ENCODE data around the gene RIMS3. TPM values are rescaled to one million over a fixed set of nuclear protein-coding genes. Genes with fewer than 3 reads are reported as not detected.

The RIMS3 gene
- polyA plus RNA-seq, 1 donor from 2014 or later, result 31.6 TPM

DNA sequence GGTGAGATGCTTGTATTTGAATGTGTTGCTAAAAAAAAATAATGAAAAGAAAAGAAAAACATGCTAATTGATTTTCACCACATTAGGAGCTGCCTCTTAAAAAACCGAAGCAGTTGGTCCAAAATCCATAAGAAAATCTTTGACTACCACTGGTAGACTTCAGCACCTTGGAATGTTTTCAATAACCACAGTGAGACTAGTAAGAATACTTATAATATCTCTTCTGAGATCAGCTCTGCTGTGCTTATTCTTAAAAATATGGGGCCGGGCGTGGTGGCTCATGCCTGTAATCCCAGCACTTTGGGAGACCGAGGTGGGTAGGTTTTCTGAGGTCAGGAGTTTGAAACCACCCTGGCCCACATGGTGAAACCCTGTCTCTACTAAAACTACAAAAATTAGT, 41.1 kb upstream of the RIMS3 start:
- Histone ChIP-seq H3K9me2 (ENCODE audit: insufficient read depth, low read length) (no peaks in the 10 kb centered on the region), H3K9ac (ENCODE audit: low read length) (no peak overlapping the region), H3K4me3 (ENCODE audit: low read length) (no peak overlapping the region), H3K27ac (ENCODE audit: low read length) (no peak overlapping the region), H3K79me2 (replicated peaks; ENCODE audit: insufficient read depth, low read length) (peaks cover 56% of the 10 kb centered on the region), H3K36me3 (ENCODE audit: insufficient read depth, low read length) (no peaks in the 10 kb centered on the region), H3F3A (ENCODE audit: insufficient read depth, low read length, poor library complexity, severe bottlenecking) (no peaks in the 10 kb centered on the region), H3K9me3 (ENCODE audit: low read length) (no peaks in the 10 kb centered on the region), H3K27me3 (ENCODE audit: insufficient read depth, low read depth, low read length) (no peaks in the 10 kb centered on the region), H2AFZ (ENCODE audit: low read depth, low read length) (no peak overlapping the region), H4K20me1 (ENCODE audit: insufficient read depth) (no peaks in the 10 kb centered on the region), H3K4me2 (ENCODE audit: low read length) (no peak overlapping the region)
- TF ChIP-seq POLR2AphosphoS5 (IDR thresholded peaks at IDR 0.05) (no peak), EP300 (conservative IDR thresholded peaks at IDR 0.05; ENCODE audit: poor library complexity, severe bottlenecking) (no peak), EZH2 (IDR thresholded peaks at IDR 0.05; ENCODE audit: borderline replicate concordance, insufficient read depth, low read length, poor library complexity, severe bottlenecking) (no peak), RAD21 (conservative IDR thresholded peaks at IDR 0.05) (no peak), MXI1 (conservative IDR thresholded peaks at IDR 0.05; ENCODE audit: poor library complexity, severe bottlenecking) (no peak), SMC3 (conservative IDR thresholded peaks at IDR 0.05; ENCODE audit: poor library complexity) (no peak), TAF1 (IDR thresholded peaks at IDR 0.05; ENCODE audit: low read depth) (no peak)
- TF ChIP-seq, protein P1, sequence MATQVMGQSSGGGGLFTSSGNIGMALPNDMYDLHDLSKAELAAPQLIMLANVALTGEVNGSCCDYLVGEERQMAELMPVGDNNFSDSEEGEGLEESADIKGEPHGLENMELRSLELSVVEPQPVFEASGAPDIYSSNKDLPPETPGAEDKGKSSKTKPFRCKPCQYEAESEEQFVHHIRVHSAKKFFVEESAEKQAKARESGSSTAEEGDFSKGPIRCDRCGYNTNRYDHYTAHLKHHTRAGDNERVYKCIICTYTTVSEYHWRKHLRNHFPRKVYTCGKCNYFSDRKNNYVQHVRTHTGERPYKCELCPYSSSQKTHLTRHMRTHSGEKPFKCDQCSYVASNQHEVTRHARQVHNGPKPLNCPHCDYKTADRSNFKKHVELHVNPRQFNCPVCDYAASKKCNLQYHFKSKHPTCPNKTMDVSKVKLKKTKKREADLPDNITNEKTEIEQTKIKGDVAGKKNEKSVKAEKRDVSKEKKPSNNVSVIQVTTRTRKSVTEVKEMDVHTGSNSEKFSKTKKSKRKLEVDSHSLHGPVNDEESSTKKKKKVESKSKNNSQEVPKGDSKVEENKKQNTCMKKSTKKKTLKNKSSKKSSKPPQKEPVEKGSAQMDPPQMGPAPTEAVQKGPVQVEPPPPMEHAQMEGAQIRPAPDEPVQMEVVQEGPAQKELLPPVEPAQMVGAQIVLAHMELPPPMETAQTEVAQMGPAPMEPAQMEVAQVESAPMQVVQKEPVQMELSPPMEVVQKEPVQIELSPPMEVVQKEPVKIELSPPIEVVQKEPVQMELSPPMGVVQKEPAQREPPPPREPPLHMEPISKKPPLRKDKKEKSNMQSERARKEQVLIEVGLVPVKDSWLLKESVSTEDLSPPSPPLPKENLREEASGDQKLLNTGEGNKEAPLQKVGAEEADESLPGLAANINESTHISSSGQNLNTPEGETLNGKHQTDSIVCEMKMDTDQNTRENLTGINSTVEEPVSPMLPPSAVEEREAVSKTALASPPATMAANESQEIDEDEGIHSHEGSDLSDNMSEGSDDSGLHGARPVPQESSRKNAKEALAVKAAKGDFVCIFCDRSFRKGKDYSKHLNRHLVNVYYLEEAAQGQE (IDR thresholded peaks at IDR 0.05; ENCODE audit: borderline replicate concordance), result no peak
- TF ChIP-seq, protein P2, sequence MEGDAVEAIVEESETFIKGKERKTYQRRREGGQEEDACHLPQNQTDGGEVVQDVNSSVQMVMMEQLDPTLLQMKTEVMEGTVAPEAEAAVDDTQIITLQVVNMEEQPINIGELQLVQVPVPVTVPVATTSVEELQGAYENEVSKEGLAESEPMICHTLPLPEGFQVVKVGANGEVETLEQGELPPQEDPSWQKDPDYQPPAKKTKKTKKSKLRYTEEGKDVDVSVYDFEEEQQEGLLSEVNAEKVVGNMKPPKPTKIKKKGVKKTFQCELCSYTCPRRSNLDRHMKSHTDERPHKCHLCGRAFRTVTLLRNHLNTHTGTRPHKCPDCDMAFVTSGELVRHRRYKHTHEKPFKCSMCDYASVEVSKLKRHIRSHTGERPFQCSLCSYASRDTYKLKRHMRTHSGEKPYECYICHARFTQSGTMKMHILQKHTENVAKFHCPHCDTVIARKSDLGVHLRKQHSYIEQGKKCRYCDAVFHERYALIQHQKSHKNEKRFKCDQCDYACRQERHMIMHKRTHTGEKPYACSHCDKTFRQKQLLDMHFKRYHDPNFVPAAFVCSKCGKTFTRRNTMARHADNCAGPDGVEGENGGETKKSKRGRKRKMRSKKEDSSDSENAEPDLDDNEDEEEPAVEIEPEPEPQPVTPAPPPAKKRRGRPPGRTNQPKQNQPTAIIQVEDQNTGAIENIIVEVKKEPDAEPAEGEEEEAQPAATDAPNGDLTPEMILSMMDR (IDR thresholded peaks at IDR 0.05; ENCODE audit: poor library complexity, severe bottlenecking), result no peak

DNA sequence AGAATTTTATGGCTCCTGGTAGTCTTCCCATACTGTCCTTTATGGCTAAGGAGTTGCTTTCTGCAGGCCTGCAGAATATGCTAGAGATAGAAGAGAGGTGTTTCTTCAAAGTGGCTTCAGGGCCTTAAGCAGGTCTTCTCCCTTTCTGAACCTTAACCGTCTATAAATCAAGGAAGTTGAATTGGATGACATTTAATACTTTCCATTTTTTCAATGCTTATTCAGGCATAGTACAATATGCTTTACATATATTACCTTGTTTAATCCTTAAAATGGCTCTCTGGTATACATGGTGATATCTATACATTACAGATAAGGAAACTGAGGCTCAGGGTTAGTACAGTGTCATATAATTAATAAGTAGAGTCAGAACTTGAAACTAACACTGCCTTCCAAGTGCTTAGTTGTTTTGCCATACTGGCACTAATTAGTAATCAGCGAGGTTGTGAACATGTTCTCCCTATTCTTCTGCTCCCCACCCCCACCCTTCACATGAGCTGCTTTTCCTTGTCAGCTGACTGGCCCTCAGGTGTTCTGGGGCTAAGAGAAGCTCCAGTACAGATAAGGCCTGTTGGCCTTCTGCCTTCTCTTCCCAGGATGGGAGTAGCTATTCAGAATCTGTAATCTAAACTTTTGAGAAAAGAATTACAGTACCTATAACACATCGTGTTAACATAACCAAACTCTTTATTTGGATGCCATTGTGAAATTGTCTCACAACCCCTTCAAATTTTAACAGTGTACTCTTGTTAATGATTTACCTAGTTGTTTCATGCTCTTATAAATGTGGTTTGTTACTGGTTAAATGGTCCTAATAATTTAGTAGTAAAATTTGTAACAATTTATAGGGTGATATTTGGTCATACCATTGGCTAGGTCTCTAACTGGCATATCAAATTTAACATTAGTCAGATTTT, 39.6 kb upstream of the RIMS3 start:
- Histone ChIP-seq H3K27ac (ENCODE audit: low read length) (no peak overlapping the region), H3K9me2 (ENCODE audit: insufficient read depth, low read length) (no peaks in the 10 kb centered on the region), H3K9me3 (ENCODE audit: low read length) (no peaks in the 10 kb centered on the region), H3K27me3 (ENCODE audit: insufficient read depth, low read depth, low read length) (no peaks in the 10 kb centered on the region), H2AFZ (ENCODE audit: low read depth, low read length) (no peak overlapping the region), H4K20me1 (ENCODE audit: insufficient read depth) (no peaks in the 10 kb centered on the region), H3K79me2 (replicated peaks; ENCODE audit: insufficient read depth, low read length) (peaks cover 47% of the 10 kb centered on the region), H3K36me3 (ENCODE audit: insufficient read depth, low read length) (no peaks in the 10 kb centered on the region), H3F3A (ENCODE audit: insufficient read depth, low read length, poor library complexity, severe bottlenecking) (no peaks in the 10 kb centered on the region), H3K4me2 (ENCODE audit: low read length) (no peak overlapping the region), H3K4me3 (ENCODE audit: low read length) (no peak overlapping the region), H3K9ac (ENCODE audit: low read length) (no peak overlapping the region)
- TF ChIP-seq EP300 (conservative IDR thresholded peaks at IDR 0.05; ENCODE audit: poor library complexity, severe bottlenecking), result no peak
- no peak for TF ChIP-seq POLR2AphosphoS5 (IDR thresholded peaks at IDR 0.05)
- TF ChIP-seq MXI1 (conservative IDR thresholded peaks at IDR 0.05; ENCODE audit: poor library complexity, severe bottlenecking), result no peak
- TF ChIP-seq SMC3 (conservative IDR thresholded peaks at IDR 0.05; ENCODE audit: poor library complexity), result no peak
- TF ChIP-seq RAD21 (conservative IDR thresholded peaks at IDR 0.05), result no peak
- TF ChIP-seq TAF1 (IDR thresholded peaks at IDR 0.05; ENCODE audit: low read depth), result no peak
- TF ChIP-seq, protein P2 (IDR thresholded peaks at IDR 0.05; ENCODE audit: poor library complexity, severe bottlenecking), result no peak
- TF ChIP-seq, protein P1 (IDR thresholded peaks at IDR 0.05; ENCODE audit: borderline replicate concordance), result no peak
- no peak for TF ChIP-seq EZH2 (IDR thresholded peaks at IDR 0.05; ENCODE audit: borderline replicate concordance, insufficient read depth, low read length, poor library complexity, severe bottlenecking)

All from neural cell (in vitro differentiated cells).